Liver (tissue), 3 donors: ENCODE measurements around the gene NPPB.

Experiments used
- ATF3 ChIP-seq: IDR thresholded peaks from 2 replicates; pipeline ENCODE4 v1.6.1; 2016; ENCODE audit warnings: antibody characterized with exemption
- EGR1 ChIP-seq, 2 donors: IDR thresholded peaks; 2 replicates each; pipeline ENCODE4 v1.6.1; 2016 to 2018; ENCODE audit warnings: antibody characterized with exemption in 2 of 2, low read depth in 2 of 2
- GABPA ChIP-seq, 2 donors: IDR thresholded peaks in 1 of 2; conservative IDR thresholded peaks in 1 of 2; 2 replicates each; pipeline ENCODE4 v1.6.1; 2016; ENCODE audit warnings: antibody characterized with exemption in 2 of 2, mild to moderate bottlenecking in 1 of 2, moderate library complexity in 1 of 2
- HNF4G ChIP-seq: IDR thresholded peaks from 2 replicates; pipeline ENCODE4 v1.6.1; 2016; ENCODE audit warnings: antibody characterized with exemption
- MAX ChIP-seq: IDR thresholded peaks from 2 replicates; pipeline ENCODE4 v1.6.1; 2016; ENCODE audit warnings: antibody characterized with exemption
- REST ChIP-seq: IDR thresholded peaks from 2 replicates; pipeline ENCODE4 v1.6.1; 2016; ENCODE audit warnings: antibody characterized with exemption, mild to moderate bottlenecking
- TAF1 ChIP-seq: conservative IDR thresholded peaks from 2 replicates; pipeline ENCODE4 v1.6.1; 2016; ENCODE audit warnings: antibody characterized with exemption, mild to moderate bottlenecking
- YY1 ChIP-seq: IDR thresholded peaks from 2 replicates; pipeline ENCODE4 v1.6.1; 2016; ENCODE audit warnings: antibody characterized with exemption, mild to moderate bottlenecking
- TF ChIP-seq, protein P1 (sequence below): fragments of 150-350 bp; IDR thresholded peaks from 2 replicates; pipeline ENCODE4 v1.5.1; 2017; ENCODE audit warnings: improper control_type of control experiment, low read depth, low read length; ENCODE audit not compliant: missing input control
- donor health status: healthy.
- donor health status: healthy.

- no peak for TF ChIP-seq REST
- no peak for TF ChIP-seq HNF4G
- no peak for TF ChIP-seq TAF1
- TF ChIP-seq, protein P1, sequence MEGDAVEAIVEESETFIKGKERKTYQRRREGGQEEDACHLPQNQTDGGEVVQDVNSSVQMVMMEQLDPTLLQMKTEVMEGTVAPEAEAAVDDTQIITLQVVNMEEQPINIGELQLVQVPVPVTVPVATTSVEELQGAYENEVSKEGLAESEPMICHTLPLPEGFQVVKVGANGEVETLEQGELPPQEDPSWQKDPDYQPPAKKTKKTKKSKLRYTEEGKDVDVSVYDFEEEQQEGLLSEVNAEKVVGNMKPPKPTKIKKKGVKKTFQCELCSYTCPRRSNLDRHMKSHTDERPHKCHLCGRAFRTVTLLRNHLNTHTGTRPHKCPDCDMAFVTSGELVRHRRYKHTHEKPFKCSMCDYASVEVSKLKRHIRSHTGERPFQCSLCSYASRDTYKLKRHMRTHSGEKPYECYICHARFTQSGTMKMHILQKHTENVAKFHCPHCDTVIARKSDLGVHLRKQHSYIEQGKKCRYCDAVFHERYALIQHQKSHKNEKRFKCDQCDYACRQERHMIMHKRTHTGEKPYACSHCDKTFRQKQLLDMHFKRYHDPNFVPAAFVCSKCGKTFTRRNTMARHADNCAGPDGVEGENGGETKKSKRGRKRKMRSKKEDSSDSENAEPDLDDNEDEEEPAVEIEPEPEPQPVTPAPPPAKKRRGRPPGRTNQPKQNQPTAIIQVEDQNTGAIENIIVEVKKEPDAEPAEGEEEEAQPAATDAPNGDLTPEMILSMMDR, result no peak
- no peak for TF ChIP-seq YY1
- no peak for TF ChIP-seq EGR1 (IDR thresholded peaks at IDR 0.05; ENCODE audit: low read depth in 2 of 2)
- no peak for TF ChIP-seq MAX
- TF ChIP-seq GABPA (IDR thresholded peaks at IDR 0.05 in 1 of 2, conservative IDR thresholded peaks at IDR 0.05 in 1 of 2), result no peak
- no peak for TF ChIP-seq ATF3
Observed at GRCh38 chr1:11847667-11848372, 10.9 kb downstream of the NPPB start, which contains the start of gene NPPA.
